SJSA1 (cell line): ENCODE measurements around the gene AHDC1. TPM values are rescaled to one million over a fixed set of nuclear protein-coding genes. Genes with fewer than 3 reads are reported as not detected.
A peak's percentile ranks its signal among the peaks of the same experiment; 100 is the strongest.
"Not testable (repeated sequence)": the region's sequence is repeated elsewhere in the genome, so short reads cannot be mapped to it uniquely, and the experiment has no call there.

Source experiments
- DNase-seq, 2 experiments: peaks; one replicate each; pipeline ENCODE4 v3.0.0-alpha.2; 2015 to 2020; ENCODE audit warnings: low spot score in 2 of 2, low read depth in 1 of 2
- H3K27ac ChIP-seq: fragments of 250-450 bp; sonication (Bioruptor Pico); 2 replicates; pipeline ENCODE4 v1.5.1; 2020; ENCODE audit warnings: mild to moderate bottlenecking, moderate library complexity
- H3K27me3 ChIP-seq: fragments of 250-450 bp; sonication (Bioruptor Pico); replicated peaks from 2 replicates; pipeline ENCODE4 v1.5.1; 2020; ENCODE audit warnings: mild to moderate bottlenecking, moderate library complexity
- H3K36me3 ChIP-seq: fragments of 250-450 bp; sonication (Bioruptor Pico); 2 replicates; pipeline ENCODE4 v1.5.1; 2020; ENCODE audit warnings: mild to moderate bottlenecking
- H3K4me1 ChIP-seq: fragments of 250-450 bp; sonication (Bioruptor Pico); replicated peaks from 2 replicates; pipeline ENCODE4 v1.6.1; 2021; ENCODE audit warnings: mild to moderate bottlenecking
- H3K4me3 ChIP-seq: fragments of 250-450 bp; sonication (Bioruptor Pico); 2 replicates; pipeline ENCODE4 v1.5.1; 2020; ENCODE audit warnings: mild to moderate bottlenecking
- H3K9me3 ChIP-seq: fragments of 250-450 bp; sonication (Bioruptor Pico); replicated peaks from 2 replicates; pipeline ENCODE4 v1.5.1; 2020; ENCODE audit warnings: mild to moderate bottlenecking
- total RNA-seq: library from RNA; depleted of rRNA; stranded (reverse); fragments of >200 nt; shearing (Covaris generic); gene quantifications from 2 replicates; pipeline ENCODE4 v1.2.3, GENCODE V29; 2014; rRNA removed

Gene AHDC1
- 2.9 and 4.1 TPM in 2 replicates for total RNA-seq

GRCh38 chr1:27603681-27604578 is at the start of gene AHDC1:
TSS of gene AHDC1 (minus strand) at chr1:27604144. CDS start at chr1:27552115, 52,029 bp downstream.
- Histone ChIP-seq H3K36me3 (peaks cover 3% of the 10 kb centered on the region; the same call in 1 of the 2 replicates), H3K4me1 (peaks cover 46% of the 10 kb centered on the region), H3K4me3 (peak within 1 kb of the TSS; percentile 96), H3K9me3 (0 out of 2 replicates have a peak, but pooled peaks cover 3% of the 10 kb centered on the region), H3K27ac (peak within 1 kb of the TSS; percentile 52), H3K27me3 (no peaks in the 10 kb centered on the region)
- peak; percentile 90 to 94 for DNase-seq

- Histone ChIP-seq H3K4me1 (peaks cover 5% of the 10 kb centered on the region), H3K27me3 (no peaks in the 10 kb centered on the region), H3K9me3 (no peaks in the 10 kb centered on the region), H3K4me3 (no peak overlapping the region), H3K27ac (no peak overlapping the region), H3K36me3 (no peaks in the 10 kb centered on the region)
- DNase-seq: no peak
These were observed 48.3 kb upstream of the AHDC1 start for GRCh38 chr1:27652111-27652864.

GRCh38 chr1:27650539-27651175 is 46.7 kb upstream of the AHDC1 start:
- Histone ChIP-seq H3K36me3 (no peaks in the 10 kb centered on the region), H3K4me3 (no peak overlapping the region), H3K9me3 (no peaks in the 10 kb centered on the region), H3K4me1 (peaks cover 5% of the 10 kb centered on the region), H3K27me3 (no peaks in the 10 kb centered on the region), H3K27ac (no peak overlapping the region)
- DNase-seq: peak in 1 of 2 experiments; percentile 16

- no peaks in the 10 kb centered on the region for H3K9me3 ChIP-seq
- no peaks in the 10 kb centered on the region for H3K27me3 ChIP-seq
- no peak for DNase-seq
- no peak overlapping the region for H3K4me3 ChIP-seq
- no peak overlapping the region for H3K27ac ChIP-seq
- H3K36me3 ChIP-seq: no peaks in the 10 kb centered on the region
- peaks cover 5% of the 10 kb centered on the region for H3K4me1 ChIP-seq
These were observed 46.2 kb upstream of the AHDC1 start for GRCh38 chr1:27650171-27650538.

GRCh38 chr1:27649306-27649635 is 45.3 kb upstream of the AHDC1 start:
- H3K27me3 ChIP-seq: no peaks in the 10 kb centered on the region

GRCh38 chr1:27648602-27649305 is 44.8 kb upstream of the AHDC1 start:
- H3K9me3 ChIP-seq: no peaks in the 10 kb centered on the region
- H3K4me1 ChIP-seq: peaks cover 5% of the 10 kb centered on the region
- H3K27ac ChIP-seq: no peak overlapping the region
- H3K36me3 ChIP-seq: no peaks in the 10 kb centered on the region
- no peak overlapping the region for H3K4me3 ChIP-seq
- no peak for DNase-seq
- H3K27me3 ChIP-seq: no peaks in the 10 kb centered on the region; the same call in 1 of the 2 replicates

More at GRCh38 chr1:27649306-27649635, 45.3 kb upstream of the AHDC1 start:
- H3K36me3 ChIP-seq: no peaks in the 10 kb centered on the region
- no peak for DNase-seq
- peaks cover 5% of the 10 kb centered on the region for H3K4me1 ChIP-seq
- H3K27ac ChIP-seq: no peak overlapping the region
- no peak overlapping the region for H3K4me3 ChIP-seq
- no peaks in the 10 kb centered on the region for H3K9me3 ChIP-seq

GRCh38 chr1:27647328-27647727 is 43.4 kb upstream of the AHDC1 start:
- H3K27ac ChIP-seq: no peak overlapping the region

GRCh38 chr1:27646676-27647075 is 42.7 kb upstream of the AHDC1 start:
- Histone ChIP-seq H3K4me1 (peaks cover 5% of the 10 kb centered on the region), H3K27me3 (peaks cover 4% of the 10 kb centered on the region), H3K9me3 (no peaks in the 10 kb centered on the region), H3K4me3 (no peak overlapping the region), H3K27ac (no peak overlapping the region), H3K36me3 (no peaks in the 10 kb centered on the region)
- no peak for DNase-seq

More at GRCh38 chr1:27647328-27647727, 43.4 kb upstream of the AHDC1 start:
- Histone ChIP-seq H3K36me3 (no peaks in the 10 kb centered on the region), H3K9me3 (no peaks in the 10 kb centered on the region), H3K4me3 (no peak overlapping the region), H3K4me1 (peaks cover 5% of the 10 kb centered on the region), H3K27me3 (peaks cover 4% of the 10 kb centered on the region)
- no peak for DNase-seq

- no peaks in the 10 kb centered on the region for H3K36me3 ChIP-seq
- H3K27me3 ChIP-seq: peaks cover 4% of the 10 kb centered on the region
- H3K4me1 ChIP-seq: no peaks in the 10 kb centered on the region
- no peak overlapping the region for H3K27ac ChIP-seq
- H3K9me3 ChIP-seq: no peaks in the 10 kb centered on the region
- no peak overlapping the region for H3K4me3 ChIP-seq
- no peak for DNase-seq
These were observed 41.1 kb upstream of the AHDC1 start for GRCh38 chr1:27645071-27645415.

GRCh38 chr1:27644369-27645070 is 40.6 kb upstream of the AHDC1 start:
- no peak overlapping the region for H3K27ac ChIP-seq

GRCh38 chr1:27643600-27644368 is 39.8 kb upstream of the AHDC1 start:
- Histone ChIP-seq H3K4me3 (no peak overlapping the region), H3K4me1 (no peaks in the 10 kb centered on the region), H3K27ac (no peak overlapping the region), H3K9me3 (no peaks in the 10 kb centered on the region), H3K27me3 (peaks cover 4% of the 10 kb centered on the region), H3K36me3 (no peaks in the 10 kb centered on the region)
- peak in 1 of 2 experiments; percentile 39 for DNase-seq

More at GRCh38 chr1:27644369-27645070, 40.6 kb upstream of the AHDC1 start:
- H3K4me3 ChIP-seq: no peak overlapping the region
- peaks cover 4% of the 10 kb centered on the region for H3K27me3 ChIP-seq
- H3K9me3 ChIP-seq: no peaks in the 10 kb centered on the region
- DNase-seq: no peak
- H3K36me3 ChIP-seq: no peaks in the 10 kb centered on the region
- no peaks in the 10 kb centered on the region for H3K4me1 ChIP-seq

GRCh38 chr1:27640514-27640913 is 36.6 kb upstream of the AHDC1 start:
- not testable (repeated sequence) for H3K27ac ChIP-seq, H3K27me3 ChIP-seq, H3K9me3 ChIP-seq, H3K4me1 ChIP-seq, H3K4me3 ChIP-seq, H3K36me3 ChIP-seq, DNase-seq
